PC-3 (cell line): ENCODE measurements around the gene ARHGDIB.

Experiments
- CTCF ChIP-seq: fragments of 300-600 bp; sonication (generic); conservative IDR thresholded peaks from 2 replicates; pipeline ENCODE4 v1.5.1; 2017; ENCODE audit warnings: antibody characterized with exemption, low read depth, mild to moderate bottlenecking, low read length
- EZH2phosphoT487 ChIP-seq: fragments of 300-600 bp; sonication (generic); IDR thresholded peaks from 2 replicates; pipeline ENCODE4 v1.6.1; 2018; ENCODE audit warnings: mild to moderate bottlenecking, antibody characterized with exemption, low read length, borderline replicate concordance

- no peak for TF ChIP-seq CTCF
- no peak for TF ChIP-seq EZH2phosphoT487
These were observed 58.9 kb downstream of the ARHGDIB start for GRCh38 chr12:14902465-14902864.
